GM19099 (cell line): Measurements from ENCODE around the gene WDFY2.

Experiments used
- POLR2A ChIP-seq: IDR thresholded peaks from 3 replicates; pipeline ENCODE4 v1.6.1; 2011; ENCODE audit warnings: low read depth; ENCODE audit not compliant: insufficient read length; ENCODE audit errors: extremely low read depth

WDFY2 gene

DNA sequence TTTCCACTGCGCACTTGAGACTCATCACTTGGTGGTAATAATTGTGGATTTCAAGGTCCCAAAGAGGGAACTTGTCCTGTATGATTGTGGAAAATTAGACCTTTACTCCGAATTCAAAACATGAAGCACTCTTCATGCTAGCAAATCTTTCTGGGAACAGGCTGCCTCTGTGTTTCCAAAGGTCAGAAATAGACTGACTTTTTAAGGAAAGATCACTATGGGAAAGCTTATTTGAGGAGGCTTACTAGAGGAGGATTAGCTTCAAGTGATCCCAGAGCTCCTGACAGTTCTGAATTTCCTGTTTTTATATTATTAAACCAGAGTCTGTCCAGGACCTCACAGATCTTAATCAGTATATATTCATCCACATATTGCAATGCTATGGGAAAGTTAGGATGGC, 5.5 kb downstream of the WDFY2 start:
- TF ChIP-seq POLR2A: no peak

- no peak for TF ChIP-seq POLR2A
Measured at GRCh38 chr13:51590231-51590970, 6.1 kb downstream of the WDFY2 start.

GRCh38 chr13:51590971-51591627, 6.8 kb downstream of the WDFY2 start:
- TF ChIP-seq POLR2A: no peak

GRCh38 chr13:51594432-51594831, 10.2 kb downstream of the WDFY2 start:
- TF ChIP-seq POLR2A: no peak

DNA sequence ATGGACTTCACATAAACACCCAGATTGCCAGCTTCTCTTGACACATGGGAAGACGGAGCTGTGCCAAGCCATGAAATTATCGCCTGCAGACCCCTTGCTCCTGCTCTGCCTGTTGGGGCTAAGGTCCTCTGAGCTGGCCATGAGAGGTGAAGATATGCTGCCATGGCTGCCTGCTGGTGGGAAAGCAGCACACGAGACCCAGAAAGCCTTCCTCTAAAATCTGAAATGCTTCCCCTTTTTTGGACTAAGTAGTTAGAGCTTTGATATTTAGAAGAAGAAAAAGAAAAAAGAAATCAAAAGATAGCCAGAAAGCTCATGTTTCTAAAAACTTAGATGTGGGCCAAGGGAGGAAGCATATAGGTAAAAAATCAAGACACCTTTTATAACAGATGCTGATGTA, 11.2 kb downstream of the WDFY2 start:
- TF ChIP-seq POLR2A: no peak

- TF ChIP-seq POLR2A: no peak
Measured at GRCh38 chr13:51596541-51596940, 12.3 kb downstream of the WDFY2 start.

DNA sequence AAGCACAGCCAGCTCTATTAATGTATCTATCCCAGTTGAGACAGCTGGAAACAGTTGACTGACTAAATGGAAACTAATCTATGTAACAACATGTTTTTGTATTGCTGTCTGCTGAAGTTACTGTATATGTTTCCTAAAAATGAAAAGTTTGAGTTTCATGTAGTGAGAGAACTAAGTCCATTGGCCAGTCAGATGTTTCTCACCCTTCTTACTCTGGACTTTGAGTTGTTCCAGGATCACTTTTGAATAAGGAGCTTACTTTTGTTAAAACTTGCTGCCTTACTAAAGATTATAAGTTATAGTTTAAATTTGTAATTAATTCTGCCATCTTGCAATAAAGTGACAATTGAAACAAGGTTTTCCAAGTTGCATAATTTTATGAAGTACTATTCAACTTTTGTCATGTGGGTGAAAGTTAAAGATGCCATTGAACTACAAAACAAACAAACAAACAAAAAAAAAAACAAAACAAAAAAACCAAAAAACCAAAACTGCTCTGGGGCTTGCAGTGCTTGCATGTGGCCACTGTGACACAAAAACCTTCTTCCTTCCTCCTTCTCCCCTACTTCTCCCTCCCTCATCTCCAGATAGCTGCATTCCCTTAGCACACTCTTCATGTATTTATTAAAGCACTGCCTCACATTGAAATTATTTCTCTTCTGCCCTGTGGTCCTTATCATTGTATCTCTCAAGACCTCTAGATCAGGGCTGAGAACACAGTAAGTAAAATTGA, 15.3 kb downstream of the WDFY2 start:
- TF ChIP-seq POLR2A: no peak

GRCh38 chr13:51600703-51601102, 16.4 kb downstream of the WDFY2 start:
- TF ChIP-seq POLR2A: no peak

- no peak for TF ChIP-seq POLR2A
Measured at GRCh38 chr13:51601601-51602565, 17.6 kb downstream of the WDFY2 start.

GRCh38 chr13:51603716-51604115, 19.5 kb downstream of the WDFY2 start:
- TF ChIP-seq POLR2A: no peak

GRCh38 chr13:51605698-51606097, 21.4 kb downstream of the WDFY2 start:
- no peak for TF ChIP-seq POLR2A

DNA sequence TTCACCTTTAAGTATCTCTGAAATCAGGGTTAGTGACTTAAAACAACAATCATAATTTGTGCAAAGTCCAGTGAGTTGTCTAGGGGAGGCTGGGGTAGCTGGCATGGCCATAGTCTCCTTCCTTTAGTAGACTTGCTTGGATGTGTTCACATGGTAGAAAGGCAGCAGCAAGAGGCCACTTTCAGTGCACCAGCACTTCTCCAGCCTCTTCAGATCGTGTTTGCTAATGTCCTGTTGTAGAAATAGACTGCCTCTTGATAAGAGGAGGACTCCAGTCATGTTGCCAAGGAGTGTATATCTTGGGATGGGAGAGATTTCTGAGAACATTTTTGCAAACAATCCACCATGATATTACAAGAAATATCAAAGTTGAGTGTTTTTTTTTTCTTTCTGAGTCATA, 22.9 kb downstream of the WDFY2 start:
- TF ChIP-seq POLR2A: no peak

- TF ChIP-seq POLR2A: no peak
Measured at GRCh38 chr13:51608857-51609406, 24.7 kb downstream of the WDFY2 start.

GRCh38 chr13:51612867-51613266, 28.6 kb downstream of the WDFY2 start:
- no peak for TF ChIP-seq POLR2A
